HG02884 (cell line): Measurements from ENCODE around the gene NEK11.

Source experiments
- ATAC-seq: cut with Tn5 transposase; IDR thresholded peaks from one replicate; pipeline ENCODE4 v1.9.1; 2021; ENCODE audit warnings: mild to moderate bottlenecking, moderate library complexity; ENCODE audit not compliant: unreplicated experiment

NEK11 gene

DNA sequence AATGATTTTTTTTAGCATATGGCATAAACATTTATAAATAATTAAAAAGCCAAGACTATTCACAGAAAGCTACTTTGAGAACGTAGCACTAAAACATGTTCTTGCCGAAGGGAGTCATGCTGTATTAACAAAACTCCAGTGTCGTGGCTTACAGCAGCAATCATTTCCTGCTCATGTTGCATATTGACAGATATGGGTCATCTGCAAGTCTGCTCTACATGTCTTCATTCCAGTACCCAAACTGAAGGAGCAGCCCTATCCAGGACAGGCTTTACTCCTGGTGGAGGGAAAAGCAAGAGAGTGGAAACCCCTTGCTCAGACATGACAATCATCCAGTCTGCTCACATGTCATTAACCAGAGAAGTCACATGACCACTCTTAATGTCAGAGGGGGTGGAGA, 87.6 kb downstream of the NEK11 start:
- ATAC-seq = no peak

DNA sequence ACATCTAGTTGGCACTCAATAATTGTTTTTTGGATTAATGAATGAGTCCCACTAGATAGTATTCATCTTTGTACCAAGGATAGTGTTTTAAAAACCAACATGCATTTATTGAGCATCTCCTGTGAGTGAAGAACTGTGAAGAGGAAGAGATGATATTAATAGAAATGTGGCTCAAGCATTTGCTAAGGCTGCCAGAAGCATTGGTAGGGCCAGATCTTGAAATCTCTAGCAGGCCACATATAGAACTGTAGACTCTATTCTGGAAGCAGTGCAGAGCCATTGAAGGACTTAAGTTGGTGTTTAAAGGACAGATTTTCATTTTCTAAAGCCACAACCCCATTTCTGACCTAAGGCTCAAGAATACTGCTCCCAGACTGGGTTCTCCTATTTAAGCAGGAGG, 99.0 kb downstream of the NEK11 start:
- ATAC-seq = no peak

- ATAC-seq = no peak
These were observed 114.2 kb downstream of the NEK11 start for GRCh38 chr3:131140891-131141290.

- no peak for ATAC-seq
These were observed 115.1 kb downstream of the NEK11 start for GRCh38 chr3:131141770-131142169.

DNA sequence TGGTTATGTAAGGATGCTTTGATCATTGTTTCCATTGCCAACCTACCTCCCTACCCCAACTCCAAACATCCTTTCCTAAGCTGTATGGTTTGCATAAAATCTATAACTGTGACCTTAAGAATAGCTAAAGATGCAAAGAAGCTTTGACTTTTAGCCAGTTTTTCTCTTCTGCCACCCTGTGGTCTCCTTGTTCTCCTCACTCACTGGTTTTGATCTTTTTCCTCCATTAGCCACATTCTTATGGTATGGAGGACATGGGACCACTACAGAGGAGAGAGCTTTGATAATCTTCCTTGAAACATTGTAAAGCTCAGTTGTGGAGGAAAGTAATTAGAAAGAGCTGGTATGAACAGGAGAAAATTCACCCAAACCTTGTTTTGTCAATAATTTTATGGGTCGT, 115.9 kb downstream of the NEK11 start:
- ATAC-seq = no peak

GRCh38 chr3:131143802-131144201, 117.1 kb downstream of the NEK11 start:
- no peak for ATAC-seq

DNA sequence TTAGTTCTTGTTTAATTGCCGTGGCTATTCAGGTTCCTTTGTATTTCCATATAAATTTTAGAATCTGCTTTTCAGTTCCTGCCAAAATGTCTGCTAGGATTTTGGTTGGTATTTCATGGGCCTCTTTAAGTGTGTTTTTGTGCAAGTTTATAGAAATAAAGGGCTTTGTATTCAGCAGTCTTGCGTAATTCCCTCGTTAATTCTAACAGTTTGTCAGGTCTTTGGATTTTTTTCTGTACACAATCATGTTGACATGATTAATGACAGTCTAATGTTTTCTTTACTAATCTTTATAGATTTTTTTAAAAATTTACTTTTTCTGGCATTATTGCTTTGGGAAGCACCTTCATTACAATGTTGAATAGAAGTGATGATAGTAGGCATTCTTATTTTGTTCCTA, 120.9 kb downstream of the NEK11 start:
- ATAC-seq = no peak

- ATAC-seq = no peak
These were observed 131.8 kb downstream of the NEK11 start for GRCh38 chr3:131158434-131158833.

DNA sequence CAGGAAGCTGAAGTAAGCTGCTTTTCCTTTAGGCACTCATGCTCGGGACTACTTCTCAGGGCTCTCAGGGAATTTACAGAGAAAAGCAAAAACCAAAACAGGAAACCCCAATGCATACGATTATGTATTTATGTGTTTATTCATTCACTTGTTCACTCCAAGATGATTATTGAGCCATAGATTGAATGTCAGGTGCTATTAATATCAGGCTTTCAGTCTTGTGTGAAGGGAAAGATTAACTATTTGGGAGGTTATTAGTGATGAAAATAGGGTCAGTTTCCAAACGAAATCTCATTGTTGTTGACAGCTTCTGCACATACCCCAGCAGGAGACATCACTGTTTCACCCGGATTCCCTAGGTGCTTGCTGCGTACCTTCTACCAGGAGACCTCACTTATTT, 135.8 kb downstream of the NEK11 start:
- ATAC-seq = no peak

DNA sequence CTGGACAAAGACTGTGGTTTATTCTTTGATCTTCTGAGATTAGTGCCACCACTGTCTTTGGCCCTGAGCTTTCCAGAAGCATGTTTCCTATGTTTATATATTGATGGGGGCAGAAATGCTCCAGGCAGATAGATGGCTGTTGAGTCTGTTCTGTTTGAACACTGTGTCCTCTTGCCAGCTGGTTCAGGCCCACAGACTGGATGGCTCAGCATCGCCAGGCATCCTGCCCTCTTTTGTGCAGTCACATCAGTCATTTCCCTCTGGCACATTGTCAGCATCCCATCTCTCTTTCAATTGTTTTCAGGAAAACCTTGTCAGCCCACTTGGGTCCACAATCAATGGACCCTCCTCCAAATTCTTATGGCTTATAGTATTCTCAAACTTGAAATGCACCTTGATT, 141.2 kb downstream of the NEK11 start:
- no peak for ATAC-seq

- ATAC-seq = no peak
These were observed 142.7 kb downstream of the NEK11 start for GRCh38 chr3:131169331-131169730.

- no peak for ATAC-seq
These were observed 146.0 kb downstream of the NEK11 start for GRCh38 chr3:131172502-131173200.

DNA sequence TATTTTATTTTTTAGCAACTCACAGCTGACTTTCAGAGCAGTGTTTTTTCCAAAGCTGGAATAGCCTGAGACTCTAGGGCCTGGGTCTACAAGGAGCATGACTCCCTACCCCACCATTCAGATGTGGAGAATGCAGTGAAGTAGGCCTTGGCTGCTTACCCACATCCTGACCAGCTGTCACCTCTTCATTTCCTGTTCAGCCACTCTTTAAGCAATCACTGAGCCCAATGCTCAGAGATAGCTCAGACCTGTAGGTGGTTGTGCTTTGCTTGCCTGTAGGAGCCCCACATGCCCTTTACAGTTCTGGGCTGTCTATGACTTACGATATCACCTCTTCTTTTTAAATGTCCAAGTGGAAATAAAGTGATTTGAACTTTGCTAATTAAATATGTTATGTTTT, 148.1 kb downstream of the NEK11 start:
- ATAC-seq = peak; percentile 93

DNA sequence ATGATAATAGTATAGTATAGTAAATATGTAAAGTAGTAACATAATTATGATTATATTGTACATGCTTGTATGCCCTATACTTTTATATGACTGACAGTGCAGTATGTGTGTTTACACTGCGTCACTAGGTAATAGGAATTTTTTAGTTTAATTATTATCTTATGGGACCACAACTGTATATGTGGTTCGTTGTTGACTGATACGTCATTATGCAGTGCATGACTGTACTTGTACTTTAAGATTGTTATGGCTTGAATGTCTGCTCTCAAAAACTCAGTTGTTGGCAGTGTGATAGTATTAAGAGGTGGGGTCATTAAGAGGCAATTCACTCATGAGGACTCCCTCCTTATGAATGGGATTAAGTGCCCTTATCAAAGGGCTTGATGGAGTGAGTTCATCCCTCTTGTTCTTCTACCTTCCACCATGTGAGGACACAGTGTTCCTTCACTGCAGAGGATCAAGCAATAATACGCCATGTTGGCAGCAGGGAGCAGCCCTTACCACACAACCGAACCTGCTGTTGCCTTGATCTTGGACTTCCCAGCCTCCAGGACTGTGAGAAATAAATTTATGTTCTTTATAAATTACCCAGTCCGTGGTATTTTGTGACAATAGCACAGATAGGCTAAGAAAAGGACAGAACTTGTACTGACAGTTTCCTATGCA, 152.2 kb downstream of the NEK11 start:
- no peak for ATAC-seq

DNA sequence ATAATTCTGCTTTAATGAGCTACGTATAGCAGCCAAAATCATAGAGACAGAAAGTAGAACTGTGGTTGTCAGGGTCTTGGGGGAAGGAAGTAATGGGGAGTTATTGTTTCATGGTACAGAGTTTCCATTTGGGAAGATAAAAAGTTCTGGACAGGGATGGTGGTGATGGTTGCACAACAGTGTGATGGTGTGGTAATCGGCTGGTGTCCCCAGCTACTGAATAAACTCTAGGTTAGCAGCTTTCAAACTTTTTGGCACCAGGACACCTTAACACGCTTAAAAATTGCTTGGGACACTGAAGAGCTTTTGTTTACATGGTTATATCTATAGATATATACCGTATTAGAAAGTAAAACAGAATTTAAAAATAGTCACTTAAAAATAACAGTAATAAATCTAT, 166.0 kb downstream of the NEK11 start:
- no peak for ATAC-seq

- ATAC-seq = no peak
These were observed 167.1 kb downstream of the NEK11 start for GRCh38 chr3:131193641-131194238.

DNA sequence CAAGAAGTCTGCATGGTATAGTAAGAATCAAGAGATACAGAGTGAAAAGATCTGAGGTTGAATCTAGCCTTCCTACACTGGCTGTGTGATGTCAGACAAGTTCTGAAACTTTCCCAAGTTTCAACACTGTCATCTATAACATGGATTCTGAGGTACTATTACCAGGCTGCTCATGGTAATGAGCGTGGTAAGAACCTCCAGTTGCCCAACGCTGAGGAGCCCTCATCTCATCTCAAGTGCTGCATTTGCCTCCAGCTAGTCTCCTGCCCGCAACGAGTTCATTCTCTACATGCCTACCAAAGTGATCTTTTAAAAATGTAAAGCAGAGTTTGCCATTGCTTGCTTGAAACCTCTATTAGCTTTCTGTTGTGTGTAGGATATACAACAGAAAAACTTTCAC, 168.1 kb downstream of the NEK11 start:
- no peak for ATAC-seq

DNA sequence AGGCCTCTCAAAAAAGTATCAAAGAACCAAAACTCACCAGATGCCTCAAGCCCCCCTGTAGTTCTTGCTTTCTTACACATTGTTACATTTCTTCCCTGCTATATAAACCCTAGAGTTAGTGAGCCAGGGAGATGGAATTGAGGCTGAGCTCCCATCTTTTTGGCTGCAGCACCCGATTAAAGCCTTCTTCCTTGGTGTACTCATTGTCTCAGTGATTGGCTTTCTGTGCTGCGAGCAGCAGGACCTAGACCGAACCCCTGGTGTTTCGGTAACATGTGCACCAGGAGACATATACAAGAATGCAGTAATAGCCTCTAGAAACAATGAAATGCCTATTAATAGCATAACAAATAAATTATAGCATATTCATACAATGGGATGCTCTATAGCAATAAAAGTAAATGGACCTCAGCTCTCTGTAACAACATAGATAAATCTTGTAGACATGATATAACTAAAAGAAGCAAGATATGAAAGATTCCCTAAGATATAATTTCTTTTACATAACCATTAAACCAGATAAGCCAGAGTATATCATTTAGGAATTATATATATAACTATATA, 174.0 kb downstream of the NEK11 start:
- no peak for ATAC-seq

GRCh38 chr3:131216330-131216729, 189.7 kb downstream of the NEK11 start:
- no peak for ATAC-seq

- no peak for ATAC-seq
These were observed 190.1 kb downstream of the NEK11 start for GRCh38 chr3:131216801-131217200.

- ATAC-seq = no peak
These were observed 190.6 kb downstream of the NEK11 start for GRCh38 chr3:131217296-131217741.

DNA sequence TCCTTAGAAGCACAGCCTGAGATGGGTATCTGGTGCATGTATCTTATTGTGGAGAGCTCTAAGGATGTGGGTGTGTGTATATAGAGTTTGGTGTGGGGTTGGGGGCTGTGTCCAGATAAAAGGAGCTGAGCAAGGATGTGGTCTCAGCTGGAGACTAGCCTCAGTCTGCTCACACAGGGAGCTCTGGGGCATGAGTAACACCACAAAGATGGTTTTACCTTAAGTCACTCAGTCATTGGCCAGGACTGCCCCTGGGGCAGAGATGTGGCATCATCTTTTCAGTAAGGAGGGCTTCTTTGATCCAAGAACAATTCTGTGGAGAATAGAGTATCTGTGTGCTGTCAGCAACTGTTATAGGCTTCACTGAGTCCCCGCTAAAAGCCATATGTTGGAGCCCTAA, 191.5 kb downstream of the NEK11 start:
- ATAC-seq = no peak
